ENCODE measurements around the gene NHERF2.
"Not testable (repeated sequence)": the region's sequence is repeated elsewhere in the genome, so short reads cannot be mapped to it uniquely, and the experiment has no call there.

The NHERF2 gene

DNA sequence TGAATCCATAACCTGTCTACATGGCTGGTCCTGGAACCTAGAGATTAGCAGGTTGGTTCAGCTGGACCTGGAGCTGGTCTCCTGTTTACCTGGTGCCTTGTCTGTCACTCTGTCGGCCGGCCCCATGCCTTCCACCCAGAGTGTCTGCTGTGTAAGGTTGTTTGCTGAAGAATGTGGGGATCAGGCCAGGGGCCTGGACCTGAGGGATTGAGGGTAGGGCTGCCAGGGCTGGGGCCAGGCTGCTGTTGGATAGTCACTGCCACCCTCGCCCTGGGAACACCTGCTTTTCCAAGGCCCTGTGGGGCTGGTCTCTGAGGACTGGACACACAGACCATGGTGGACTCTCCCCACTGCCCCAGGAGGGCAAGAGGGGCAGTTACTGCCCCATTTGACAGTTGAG lies 1.4 kb downstream of the NHERF2 start:
- no peak for DNase-seq (ENCODE audit: low read depth)

DNA sequence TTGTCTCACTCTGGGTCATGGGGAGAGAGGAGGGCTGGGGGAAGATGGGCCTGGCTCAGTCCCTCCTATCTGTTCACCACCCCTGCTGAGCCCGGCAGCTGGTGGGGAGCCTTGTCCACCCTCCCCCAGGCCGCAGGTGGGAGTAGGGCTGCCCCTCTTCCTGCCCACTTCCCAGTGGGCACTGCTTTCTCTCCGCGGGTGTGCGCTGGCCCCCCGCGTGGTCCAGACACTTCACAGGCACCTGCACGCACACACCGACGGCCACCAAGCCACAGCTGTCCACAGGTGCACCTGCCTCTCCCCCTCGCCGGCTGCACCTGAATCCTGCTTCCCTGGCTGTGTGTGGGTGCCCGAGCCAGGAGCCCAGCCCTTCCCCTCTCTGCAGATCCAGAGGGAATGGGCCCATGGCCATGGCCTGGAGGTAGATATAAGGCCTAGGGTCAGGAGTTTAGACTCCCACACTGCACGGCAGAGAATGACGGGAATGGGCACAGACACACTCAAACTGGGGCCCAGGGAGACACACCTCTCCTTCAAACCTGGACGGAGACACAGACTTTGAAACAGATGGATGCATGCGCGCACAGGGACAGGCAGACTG lies 2.0 kb downstream of the NHERF2 start:
- no peak for DNase-seq (ENCODE audit: low read depth)

- no peak for DNase-seq (ENCODE audit: low read depth)
Observed at GRCh38 chr16:2029350-2029749, 2.6 kb downstream of the NHERF2 start.

- DNase-seq (ENCODE audit: low read depth): no peak
Observed at GRCh38 chr16:2030036-2030435, 3.3 kb downstream of the NHERF2 start.

- no peak for DNase-seq (ENCODE audit: low read depth)
Observed at GRCh38 chr16:2031081-2031577, 4.4 kb downstream of the NHERF2 start.

GRCh38 chr16:2032285-2033056 lies 5.8 kb downstream of the NHERF2 start:
- DNase-seq (ENCODE audit: low read depth): no peak

DNA sequence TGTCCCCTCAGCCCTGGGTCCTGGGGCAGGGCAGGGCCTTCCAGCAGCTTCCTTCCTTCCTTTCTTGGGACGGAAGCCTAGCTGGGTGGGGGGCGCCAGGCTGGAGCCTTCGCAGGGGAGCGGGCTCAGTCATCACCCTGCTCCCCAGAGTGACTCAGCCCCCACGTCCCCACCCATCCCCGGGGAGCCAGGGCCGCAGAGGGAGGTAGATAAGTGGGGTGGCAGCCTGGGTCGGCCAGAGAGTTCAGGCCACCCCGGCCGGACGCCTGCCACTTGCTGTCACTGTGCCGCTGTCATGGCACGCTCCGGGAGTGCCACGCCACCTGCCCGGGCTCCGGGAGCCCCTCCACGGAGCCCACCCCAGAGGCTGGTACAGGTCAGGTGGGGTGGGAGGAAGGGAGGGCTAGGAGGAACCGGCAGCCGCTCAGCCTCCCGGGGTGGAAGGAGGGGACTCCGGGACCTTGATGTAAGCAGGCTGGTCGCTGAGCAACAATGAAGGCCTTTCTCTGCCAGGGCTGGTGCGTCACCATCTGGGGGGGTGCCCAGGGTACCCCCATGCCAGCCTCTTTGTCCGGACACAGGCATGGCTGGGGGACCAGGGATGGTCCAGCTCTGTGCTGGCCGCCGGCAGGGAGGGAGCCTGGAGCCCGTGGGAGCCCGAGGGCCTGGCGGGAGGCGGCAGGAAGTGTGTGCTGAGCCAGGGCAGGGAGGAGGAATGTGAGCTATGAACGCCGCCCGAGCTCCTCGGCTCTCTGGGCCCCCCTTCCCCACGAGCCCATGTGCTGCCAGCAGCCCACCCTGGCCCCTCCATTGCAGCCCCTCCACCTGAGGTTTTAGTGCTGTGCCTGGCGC lies 6.6 kb downstream of the NHERF2 start:
- DNase-seq (ENCODE audit: low read depth): no peak

DNA sequence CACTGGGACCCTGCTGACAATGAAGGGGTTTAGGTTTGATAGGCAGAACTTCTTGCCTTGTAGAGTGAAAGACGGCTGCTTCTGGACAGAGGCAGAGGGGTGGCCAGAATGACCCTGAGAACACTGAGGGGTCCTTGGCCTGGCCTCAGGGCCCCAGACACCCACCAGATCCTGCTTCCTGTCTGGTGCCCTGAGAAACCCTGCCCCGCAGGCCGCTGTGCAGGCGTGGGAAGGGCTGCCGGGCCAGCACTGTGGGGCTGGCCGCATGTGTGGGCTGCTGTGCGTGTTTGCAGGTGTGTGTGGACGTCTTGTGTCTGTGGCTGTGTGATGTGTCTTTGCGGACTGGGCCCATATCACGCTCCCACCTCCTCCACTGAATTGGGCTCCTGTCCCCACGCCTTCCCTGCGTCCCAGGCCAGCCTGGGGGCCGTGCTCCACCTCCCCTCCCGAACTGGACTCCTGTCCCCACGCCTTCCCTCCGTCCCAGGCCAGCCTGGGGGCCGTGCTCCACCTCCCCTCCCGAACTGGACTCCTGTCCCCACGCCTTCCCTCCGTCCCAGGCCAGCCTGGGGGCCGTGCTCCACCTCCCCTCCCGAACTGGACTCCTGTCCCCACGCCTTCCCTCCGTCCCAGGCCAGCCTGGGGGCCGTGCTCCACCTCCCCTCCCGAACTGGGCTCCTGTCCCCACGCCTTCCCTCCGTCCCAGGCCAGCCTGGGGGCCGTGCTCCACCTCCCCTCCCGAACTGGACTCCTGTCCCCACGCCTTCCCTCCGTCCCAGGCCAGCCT lies 7.4 kb downstream of the NHERF2 start:
- not testable (repeated sequence) for DNase-seq (ENCODE audit: low read depth)

DNA sequence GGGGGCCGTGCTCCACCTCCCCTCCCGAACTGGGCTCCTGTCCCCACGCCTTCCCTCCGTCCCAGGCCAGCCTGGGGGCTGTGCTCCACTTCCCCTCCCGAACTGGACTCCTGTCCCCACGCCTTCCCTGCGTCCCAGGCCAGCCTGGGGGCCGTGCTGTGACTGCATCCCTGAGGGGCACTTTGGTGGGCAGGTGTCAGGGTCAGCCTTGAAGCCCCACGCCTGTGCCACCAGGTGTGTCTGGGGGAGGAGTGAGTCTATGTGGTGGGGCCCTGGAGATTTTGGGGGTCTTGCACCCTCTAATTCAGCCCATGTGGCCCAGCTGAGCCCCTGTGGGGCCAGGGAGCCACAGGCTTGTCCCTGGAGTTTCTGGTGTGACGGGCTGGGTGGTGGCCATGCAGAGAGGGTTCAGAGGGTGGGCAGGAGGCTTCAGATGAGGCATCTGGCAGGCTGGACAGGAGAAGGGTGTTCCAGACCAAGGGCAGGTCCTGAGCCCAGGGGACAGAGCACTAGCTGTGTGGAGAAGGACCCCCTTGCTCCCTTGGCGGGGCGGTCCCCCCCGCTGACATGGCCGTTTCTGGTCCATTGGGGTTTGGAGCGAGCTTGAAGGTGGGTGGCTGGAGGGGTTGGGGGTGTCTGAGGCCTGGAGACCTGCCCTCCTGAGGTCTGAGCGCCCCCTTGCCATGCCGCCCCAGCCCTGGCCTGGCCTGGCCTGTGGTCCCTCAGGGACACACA lies 8.2 kb downstream of the NHERF2 start:
- no peak for DNase-seq (ENCODE audit: low read depth)

DNA sequence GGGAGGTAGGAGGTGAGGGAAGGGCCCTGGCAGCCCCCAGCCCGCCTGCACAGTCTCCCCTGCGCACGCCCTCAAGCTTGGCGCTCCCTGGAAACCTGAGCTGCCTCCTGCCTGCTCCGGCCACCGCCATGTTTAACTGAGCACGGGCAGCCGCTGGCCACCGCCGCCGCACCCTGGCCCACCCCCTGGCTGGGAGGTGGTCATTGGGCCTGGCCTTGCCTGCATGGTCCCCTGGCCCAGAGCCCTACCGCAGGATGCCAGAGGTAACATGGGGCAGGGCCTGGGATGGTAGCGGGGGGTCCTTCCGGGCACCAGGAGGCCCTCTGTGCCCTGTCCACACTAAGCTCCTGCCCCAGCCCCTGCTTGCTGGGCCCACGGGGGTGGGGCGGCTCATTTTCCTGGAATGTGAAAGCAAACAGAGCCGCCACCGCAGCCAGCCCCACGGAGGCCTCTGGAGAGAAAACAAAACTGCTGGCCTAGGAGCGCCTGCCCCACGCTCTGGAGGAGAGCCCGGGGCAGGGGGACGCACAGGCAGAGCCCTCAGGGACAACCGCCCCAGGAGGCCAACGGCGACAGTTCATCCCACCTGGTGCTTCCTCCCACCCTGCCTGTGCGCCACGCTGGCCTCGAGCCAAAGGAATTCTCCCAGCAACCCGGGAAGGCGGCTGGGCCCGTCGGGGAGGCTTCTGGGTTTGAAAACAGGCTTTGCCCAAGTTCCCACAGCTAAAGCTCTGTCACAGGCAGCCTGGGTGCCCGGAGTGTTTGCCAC lies 8.9 kb downstream of the NHERF2 start:
- DNase-seq (ENCODE audit: low read depth): no peak

GRCh38 chr16:2036200-2036966 lies 9.7 kb downstream of the NHERF2 start:
- no peak for DNase-seq (ENCODE audit: low read depth)

- no peak for DNase-seq (ENCODE audit: low read depth)
Observed at GRCh38 chr16:2037115-2037514, 10.4 kb downstream of the NHERF2 start.

GRCh38 chr16:2037647-2038381 lies 11.1 kb downstream of the NHERF2 start:
- DNase-seq (ENCODE audit: low read depth): no peak

- no peak for DNase-seq (ENCODE audit: low read depth)
Observed at GRCh38 chr16:2038382-2039231, 11.9 kb downstream of the NHERF2 start.

DNA sequence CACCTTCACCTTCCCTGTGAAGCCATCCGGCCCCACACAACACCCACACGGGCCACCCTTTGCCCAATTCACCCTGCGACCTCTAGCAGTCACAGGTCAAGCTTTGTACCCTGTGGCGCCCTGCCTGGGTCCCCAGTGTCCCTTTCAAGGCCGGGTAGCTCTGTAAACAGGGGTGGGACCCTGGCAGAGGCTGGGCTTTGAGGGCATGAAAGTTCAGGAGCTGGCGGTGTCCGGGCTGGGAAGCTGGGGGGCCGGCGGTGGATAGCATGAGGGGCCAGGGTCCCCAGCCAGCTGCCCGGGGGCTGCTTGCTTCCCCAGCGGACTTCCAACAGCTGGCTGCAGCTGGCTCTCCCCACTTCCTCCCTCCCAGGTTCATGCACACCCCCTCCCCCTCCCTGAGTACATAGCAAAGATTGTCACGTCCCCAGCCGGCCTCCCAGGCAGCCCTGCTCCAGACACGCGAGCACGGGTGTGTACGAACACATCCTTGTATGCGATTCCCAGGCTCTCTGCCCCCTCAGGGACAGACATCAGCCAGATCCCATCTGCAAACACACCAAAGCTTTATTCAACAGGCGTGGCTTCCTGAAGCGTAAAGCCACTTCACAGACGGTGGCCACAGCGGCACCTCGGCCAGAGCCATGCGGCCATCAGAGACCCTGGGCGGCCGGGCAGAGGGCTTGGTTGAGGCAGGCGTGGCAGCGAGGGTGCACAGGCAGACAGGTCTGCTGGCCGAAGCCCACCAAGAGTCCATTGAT lies 12.8 kb downstream of the NHERF2 start:
- DNase-seq (ENCODE audit: low read depth): peak; percentile 69

- no peak for DNase-seq (ENCODE audit: low read depth)
Observed at GRCh38 chr16:2040041-2040786, 13.5 kb downstream of the NHERF2 start.
